B cell (primary cell): Measurements from ENCODE around the gene BDKRB1. TPM values are rescaled to one million over a fixed set of nuclear protein-coding genes. Genes with fewer than 3 reads are reported as not detected.

Experiments
- ATAC-seq: fragments of 200-7000 bp; cut with Tn5 transposase; one replicate; pipeline ENCODE4 v1.10.0; 2021; ENCODE audit warnings: low read depth, mild to moderate bottlenecking, moderate number of reproducible peaks, moderate library complexity
- CTCF ChIA-PET: fragments of 350-600 bp; sonication (Branson Sonifier 250); formaldehyde crosslinking; loops from one replicate; lab custom pipeline; 2021; ENCODE audit warnings: antibody characterized with exemption, inconsistent platforms; lab: Charles Lee
- POLR2A ChIA-PET: fragments of 350-600 bp; sonication (Branson Sonifier 250); formaldehyde crosslinking; loops from one replicate; lab custom pipeline; 2021; ENCODE audit warnings: antibody characterized with exemption; lab: Charles Lee
- DNase-seq: peaks from one replicate; pipeline ENCODE4 v3.0.0; 2013
- H2AFZ ChIP-seq: 2 replicates; pipeline ENCODE4 v1.6.1; 2012; ENCODE audit warnings: mild to moderate bottlenecking, low read depth, low read length; ENCODE audit not compliant: insufficient read depth, poor library complexity, severe bottlenecking
- H3K27ac ChIP-seq, 2 donors: 1 replicate in 1 of 2; 2 replicates in 1 of 2; pipeline ENCODE4 v1.5.1; 2012 to 2013; ENCODE audit warnings: low read length in 2 of 2, mild to moderate bottlenecking in 2 of 2, moderate library complexity in 1 of 2
- H3K27me3 ChIP-seq, 4 experiments: fragments of 200-600 bp in 1 of 4; sonication (generic) in 1 of 4; replicated peaks in 1 of 4; 1 replicate in 2 of 4; 2 replicates in 2 of 4; pipeline versions ENCODE4 v1.6.1 to v1.7.0; 2013 to 2016; ENCODE audit warnings: low read length in 3 of 4, mild to moderate bottlenecking in 2 of 4, mixed read lengths in 1 of 4, moderate library complexity in 1 of 4; ENCODE audit not compliant: insufficient read depth in 4 of 4, control insufficient read depth in 3 of 4; ENCODE audit errors: control extremely low read depth in 1 of 4
- H3K36me3 ChIP-seq, 2 experiments: replicated peaks in 1 of 2; 1 replicate in 1 of 2; 2 replicates in 1 of 2; pipeline versions ENCODE4 v1.6.1 to v1.7.1; 2013; ENCODE audit warnings: low read length in 1 of 2; ENCODE audit not compliant: insufficient read depth in 2 of 2, control insufficient read depth in 1 of 2; ENCODE audit errors: control extremely low read depth in 1 of 2, extremely low read depth in 1 of 2
- H3K4me1 ChIP-seq, 2 donors: fragments of 200-600 bp in 1 of 2; sonication (generic) in 1 of 2; 1 replicate in 1 of 2; 2 replicates in 1 of 2; pipeline versions ENCODE4 v1.5.1 to v1.6.1; 2013 to 2017; ENCODE audit warnings: low read length in 2 of 2; ENCODE audit not compliant: control insufficient read depth in 2 of 2, insufficient read depth in 2 of 2
- H3K4me2 ChIP-seq: replicated peaks from 2 replicates; pipeline ENCODE3; 2012; ENCODE audit warnings: mild to moderate bottlenecking, low read depth, low read length; ENCODE audit not compliant: poor library complexity, severe bottlenecking
- H3K4me3 ChIP-seq, 5 experiments: fragments of 200-600 bp in 1 of 5; sonication (generic) in 1 of 5; 1 replicate in 3 of 5; 2 replicates in 2 of 5; pipeline versions ENCODE4 v1.5.1 to v1.7.0; 2011 to 2016; ENCODE audit warnings: low read length in 4 of 5, mild to moderate bottlenecking in 4 of 5, low read depth in 2 of 5, control low read depth in 1 of 5, moderate library complexity in 1 of 5; ENCODE audit not compliant: insufficient read depth in 1 of 5; ENCODE audit errors: control extremely low read depth in 1 of 5, extremely low read depth in 1 of 5
- H3K79me2 ChIP-seq: fragments of 200-600 bp; sonication (generic); one replicate; pipeline ENCODE4 v1.6.0; 2016; ENCODE audit warnings: low read length; ENCODE audit not compliant: control insufficient read depth, insufficient read depth
- H3K9ac ChIP-seq: fragments of 200-600 bp; sonication (generic); 2 replicates; pipeline ENCODE4 v1.6.1; 2017; ENCODE audit warnings: mild to moderate bottlenecking, low read length, moderate library complexity
- H3K9me3 ChIP-seq, 3 donors: one replicate each; pipeline versions ENCODE4 v1.6.1 to v1.7.1; 2013; ENCODE audit warnings: low read length in 2 of 3; ENCODE audit not compliant: control insufficient read depth in 2 of 3, insufficient read depth in 1 of 3; ENCODE audit errors: control extremely low read depth in 1 of 3
- H4K20me1 ChIP-seq: 2 replicates; pipeline ENCODE4 v1.6.0; 2012; ENCODE audit warnings: mild to moderate bottlenecking, low read length; ENCODE audit not compliant: insufficient read depth, control insufficient read depth, poor library complexity, severe bottlenecking
- H3K27ac Mint-ChIP-seq: one replicate; pipeline ENCODE4 v1.8.0; 2021; ENCODE audit warnings: mixed read lengths
- H3K27me3 Mint-ChIP-seq: one replicate; pipeline ENCODE4 v1.8.0; 2021; ENCODE audit warnings: mixed read lengths
- H3K4me1 Mint-ChIP-seq: one replicate; pipeline ENCODE4 v1.8.0; 2021; ENCODE audit warnings: mixed read lengths
- H3K4me3 Mint-ChIP-seq: one replicate; pipeline ENCODE4 v1.8.0; 2021; ENCODE audit warnings: mixed read lengths
- H3K9me3 Mint-ChIP-seq: one replicate; pipeline ENCODE4 v1.8.0; 2022; ENCODE audit warnings: mixed read lengths; ENCODE audit not compliant: insufficient read depth
- EZH2 ChIP-seq: IDR thresholded peaks from 2 replicates; pipeline ENCODE4 v1.6.1; 2012; ENCODE audit warnings: borderline replicate concordance, low read depth, mild to moderate bottlenecking, moderate library complexity, low read length; ENCODE audit not compliant: insufficient read depth, poor library complexity, severe bottlenecking
- WGBS: methylation state at CpG from one replicate; pipeline ENCODE4 v1.1.5; 2013; ENCODE audit warnings: missing lambda C conversion rate; ENCODE audit not compliant: insufficient coverage; 5-methylcytosine and 5-hydroxymethylcytosine counted together
- intact Hi-C: fragments of 100-400 bp; cut with micrococcal nuclease; formaldehyde crosslinking; loops from one replicate; pipeline ENCODE4 v1.10.0; 2022
- polyA minus RNA-seq: library from RNA; depleted of rRNA, polyadenylated mRNA; stranded (reverse); fragments of >200 nt; gene quantifications from 2 replicates; pipeline ENCODE4 v1.2.3, GENCODE V29; 2012
- polyA plus RNA-seq: library from polyadenylated mRNA; depleted of rRNA; stranded (reverse); fragments of >200 nt; gene quantifications from 2 replicates; pipeline ENCODE4 v1.2.3, GENCODE V29; 2012
- total RNA-seq, 2 donors: library from RNA; stranded (reverse); fragments of 120-200 nt in 1 of 2; gene quantifications; 1 replicate in 1 of 2; 2 replicates in 1 of 2; pipeline versions ENCODE4 v1.2.3 to v1.2.4, GENCODE V29; 2013 to 2022
- TF ChIP-seq, protein P1 (sequence below): fragments of 200-600 bp; IDR thresholded peaks from one replicate; pipeline ENCODE4 v1.8.0; 2022; ENCODE audit warnings: antibody characterized with exemption, mild to moderate bottlenecking

The BDKRB1 gene
- total RNA-seq (not detected in 2 replicates), polyA plus RNA-seq (not detected in 2 replicates), polyA minus RNA-seq (not detected in 2 replicates)
- not detected for total RNA-seq (2013)

DNA sequence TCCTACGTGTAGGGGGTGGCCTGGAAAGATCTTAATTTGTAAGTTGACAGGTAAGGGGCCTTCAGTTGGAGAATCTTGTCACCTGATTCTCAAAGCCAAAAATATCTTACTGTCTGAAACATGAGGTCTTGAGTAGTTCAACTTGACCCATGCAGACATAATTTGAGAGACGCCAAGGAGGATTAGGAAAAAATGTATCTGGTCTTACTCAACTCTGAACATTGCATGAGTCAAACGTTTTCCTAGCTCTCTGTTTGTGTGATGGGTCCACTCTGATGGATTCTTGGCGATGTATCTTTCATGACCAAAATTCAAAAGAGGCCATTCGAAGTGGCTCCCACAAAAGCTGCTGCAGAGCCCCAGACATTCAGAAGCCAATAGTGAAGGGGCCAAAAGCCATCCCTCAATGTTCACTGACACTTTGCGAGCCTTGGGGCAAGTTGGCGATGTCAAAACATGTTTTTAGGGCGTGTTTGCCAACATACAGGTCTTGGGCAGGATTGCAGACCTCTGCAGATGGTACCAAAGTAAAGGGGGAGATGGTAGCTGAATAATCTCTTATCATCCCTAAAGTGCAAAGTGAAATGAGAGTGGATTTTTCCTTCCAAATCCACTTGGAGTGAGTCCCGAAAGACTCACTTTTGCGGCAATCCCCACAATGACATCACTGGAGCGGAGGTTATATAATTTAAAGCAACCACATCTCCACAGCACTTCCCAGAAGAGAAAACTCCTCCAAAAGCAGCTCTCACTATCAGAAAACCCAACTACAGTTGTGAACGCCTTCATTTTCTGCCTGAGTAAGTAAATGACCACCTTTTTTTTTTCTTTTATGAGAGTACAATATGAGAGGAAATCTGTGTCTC is at the start of gene BDKRB1:
Gene BDKRB1, plus strand, starts transcription at position 710 of the 866 bp plus-strand sequence. CDS start 7,473 bp downstream, outside the sequence.
- H3K79me2 ChIP-seq, result no peaks in the 10 kb centered on the region
- TF ChIP-seq EZH2, result no peak
- TF ChIP-seq, protein P1, sequence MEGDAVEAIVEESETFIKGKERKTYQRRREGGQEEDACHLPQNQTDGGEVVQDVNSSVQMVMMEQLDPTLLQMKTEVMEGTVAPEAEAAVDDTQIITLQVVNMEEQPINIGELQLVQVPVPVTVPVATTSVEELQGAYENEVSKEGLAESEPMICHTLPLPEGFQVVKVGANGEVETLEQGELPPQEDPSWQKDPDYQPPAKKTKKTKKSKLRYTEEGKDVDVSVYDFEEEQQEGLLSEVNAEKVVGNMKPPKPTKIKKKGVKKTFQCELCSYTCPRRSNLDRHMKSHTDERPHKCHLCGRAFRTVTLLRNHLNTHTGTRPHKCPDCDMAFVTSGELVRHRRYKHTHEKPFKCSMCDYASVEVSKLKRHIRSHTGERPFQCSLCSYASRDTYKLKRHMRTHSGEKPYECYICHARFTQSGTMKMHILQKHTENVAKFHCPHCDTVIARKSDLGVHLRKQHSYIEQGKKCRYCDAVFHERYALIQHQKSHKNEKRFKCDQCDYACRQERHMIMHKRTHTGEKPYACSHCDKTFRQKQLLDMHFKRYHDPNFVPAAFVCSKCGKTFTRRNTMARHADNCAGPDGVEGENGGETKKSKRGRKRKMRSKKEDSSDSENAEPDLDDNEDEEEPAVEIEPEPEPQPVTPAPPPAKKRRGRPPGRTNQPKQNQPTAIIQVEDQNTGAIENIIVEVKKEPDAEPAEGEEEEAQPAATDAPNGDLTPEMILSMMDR, result no peak
- H3K9me3 ChIP-seq, result no peaks in the 10 kb centered on the region
- 75% methylated on average over 6 of the region's 12 CpGs for WGBS
- no peak within 1 kb of the TSS for H2AFZ ChIP-seq
- intact Hi-C loops, result no loop called here
- no peaks in the 10 kb centered on the region for H3K9me3 Mint-ChIP-seq
- H3K4me1 ChIP-seq, result no peaks in the 10 kb centered on the region
- no peak within 1 kb of the TSS for H3K4me2 ChIP-seq
- H3K4me3 ChIP-seq, result no peak within 1 kb of the TSS
- H3K27ac Mint-ChIP-seq, result no peak within 1 kb of the TSS
- H3K27me3 ChIP-seq, result peaks cover 0 to 14% (median 2%) of the 10 kb centered on the region in 4 experiments
- DNase-seq (no peak), ATAC-seq (no peak)
- no peaks in the 10 kb centered on the region for H3K4me1 Mint-ChIP-seq
- H3K27me3 Mint-ChIP-seq, result peaks cover 45% of the 10 kb centered on the region
- ChIA-PET CTCF (no interaction called here), POLR2A (no interaction called here)
- H4K20me1 ChIP-seq, result no peaks in the 10 kb centered on the region
- H3K4me3 Mint-ChIP-seq, result no peak within 1 kb of the TSS
- no peak within 1 kb of the TSS for H3K27ac ChIP-seq
- H3K36me3 ChIP-seq, result no peaks in the 10 kb centered on the region
- H3K9ac ChIP-seq, result no peak within 1 kb of the TSS

DNA sequence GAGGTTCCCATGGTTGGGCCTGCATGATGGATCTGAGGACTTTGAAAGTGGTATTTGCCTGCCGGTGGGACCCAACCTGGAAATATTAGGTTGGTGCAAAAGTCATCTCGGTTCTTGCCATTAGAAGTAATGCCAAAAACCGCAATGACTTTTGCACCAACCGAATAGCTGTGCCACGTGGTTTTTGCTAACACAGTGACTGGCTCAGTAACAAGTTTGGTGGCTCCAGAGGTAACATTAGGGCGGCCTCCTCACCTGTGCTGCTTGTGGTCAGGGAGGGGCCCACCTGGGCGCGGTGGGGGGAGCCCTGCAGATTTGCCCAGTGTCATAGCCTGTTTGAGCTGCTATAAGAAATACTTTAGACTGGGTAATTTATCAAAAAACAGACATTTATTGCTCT is 49.5 kb upstream of the BDKRB1 start:
- Histone ChIP-seq H4K20me1 (no peaks in the 10 kb centered on the region), H3K27ac (no peak overlapping the region), H3K4me3 (no peak overlapping the region), H2AFZ (no peak overlapping the region), H3K9ac (no peak overlapping the region), H3K4me1 (peaks cover 6 to 12% of the 10 kb centered on the region in 2 donors), H3K9me3 (peaks cover 0 to 17% (median under 1%) of the 10 kb centered on the region in 3 donors), H3K36me3 (no peaks in the 10 kb centered on the region), H3K27me3 (peaks cover 0 to 52% (median 5%) of the 10 kb centered on the region in 4 experiments), H3K79me2 (no peaks in the 10 kb centered on the region), H3K4me2 (no peak overlapping the region)
- intact Hi-C loops, result no loop called here
- Mint-ChIP-seq H3K9me3 (no peaks in the 10 kb centered on the region), H3K27me3 (peaks cover 40% of the 10 kb centered on the region), H3K27ac (no peak overlapping the region), H3K4me3 (no peak overlapping the region), H3K4me1 (no peaks in the 10 kb centered on the region)
- ChIA-PET CTCF (no interaction called here), POLR2A (interaction anchor here (0.7 kb wide), 1 partner anchor 12 kb away, joined by 5 read pairs; no protein-coding TSS in a partner anchor)
- TF ChIP-seq, protein P1, result no peak
- TF ChIP-seq EZH2, result no peak
- ATAC-seq (no peak), DNase-seq (no peak)
- 74% methylated on average over 6 of the region's 8 CpGs for WGBS
